GM23338 (cell line): Measurements from ENCODE around the gene TEDC1. TPM values are rescaled to one million over a fixed set of nuclear protein-coding genes. Genes with fewer than 3 reads are reported as not detected.

Experiments
- ATAC-seq: fragments of 200-7000 bp; cut with Tn5 transposase; 3 replicates; pipeline ENCODE4 v1.9.1; 2020
- DNase-seq: peaks from one replicate; pipeline ENCODE4 v3.0.0-alpha.2; 2015; ENCODE audit warnings: low spot score
- H2AFZ ChIP-seq: fragments of 200-600 bp; sonication (generic); 2 replicates; pipeline ENCODE4 v1.8.0; 2016; ENCODE audit warnings: antibody characterized with exemption, mild to moderate bottlenecking, moderate library complexity
- H3F3A ChIP-seq: fragments of 200-600 bp; sonication (generic); replicated peaks from 2 replicates; pipeline ENCODE4 v1.8.0; 2017; ENCODE audit warnings: antibody characterized with exemption, mixed run types, low read depth
- H3K27ac ChIP-seq: fragments of 200-600 bp; sonication (generic); 2 replicates; pipeline ENCODE4 v1.6.1; 2016; ENCODE audit warnings: low read depth
- H3K27me3 ChIP-seq: fragments of 200-600 bp; sonication (generic); 2 replicates; pipeline ENCODE4 v1.8.0; 2016; ENCODE audit warnings: mild to moderate bottlenecking, mixed run types, moderate library complexity; ENCODE audit not compliant: insufficient read depth
- H3K36me3 ChIP-seq: fragments of 200-600 bp; sonication (generic); 2 replicates; pipeline ENCODE4 v1.8.0; 2016; ENCODE audit warnings: mild to moderate bottlenecking; ENCODE audit not compliant: insufficient read depth
- H3K4me1 ChIP-seq: fragments of 200-600 bp; sonication (generic); 2 replicates; pipeline ENCODE4 v1.8.0; 2016; ENCODE audit warnings: mild to moderate bottlenecking, moderate library complexity; ENCODE audit not compliant: insufficient read depth
- H3K4me2 ChIP-seq: fragments of 200-600 bp; sonication (generic); 2 replicates; pipeline ENCODE4 v1.7.1; 2017; ENCODE audit warnings: mixed run types
- H3K4me3 ChIP-seq: fragments of 200-600 bp; sonication (generic); 2 replicates; pipeline ENCODE4 v1.6.1; 2016; ENCODE audit warnings: mixed run types
- H3K79me2 ChIP-seq: fragments of 200-600 bp; sonication (generic); replicated peaks from 2 replicates; pipeline ENCODE4 v1.8.0; 2017; ENCODE audit warnings: mild to moderate bottlenecking; ENCODE audit not compliant: insufficient read depth
- H3K9me2 ChIP-seq: fragments of 200-600 bp; sonication (generic); 2 replicates; pipeline ENCODE4 v1.8.0; 2017; ENCODE audit not compliant: insufficient read depth
- H4K20me1 ChIP-seq: fragments of 200-600 bp; sonication (generic); replicated peaks from 2 replicates; pipeline ENCODE4 v1.8.0; 2017; ENCODE audit warnings: mild to moderate bottlenecking; ENCODE audit not compliant: insufficient read depth
- H3K27ac Mint-ChIP-seq: 2 replicates; pipeline ENCODE4 v1.8.0; 2020; ENCODE audit warnings: inconsistent platforms, mild to moderate bottlenecking, moderate library complexity, mixed read lengths
- H3K27me3 Mint-ChIP-seq: 3 replicates; pipeline ENCODE4 v1.8.0; 2022; ENCODE audit warnings: low read depth, mild to moderate bottlenecking, moderate library complexity, mixed read lengths, inconsistent platforms; ENCODE audit not compliant: insufficient read depth, poor library complexity
- H3K36me3 Mint-ChIP-seq: 3 replicates; pipeline ENCODE4 v1.8.0; 2021; ENCODE audit warnings: low read depth, mild to moderate bottlenecking, inconsistent platforms, moderate library complexity, mixed read lengths
- H3K4me1 Mint-ChIP-seq: 3 replicates; pipeline ENCODE4 v1.8.0; 2020; ENCODE audit warnings: mild to moderate bottlenecking, inconsistent platforms, mixed read lengths
- H3K4me3 Mint-ChIP-seq: 3 replicates; pipeline ENCODE4 v1.8.0; 2021; ENCODE audit warnings: moderate library complexity, mild to moderate bottlenecking, inconsistent platforms, mixed read lengths
- H3K9me3 Mint-ChIP-seq: 3 replicates; pipeline ENCODE4 v1.8.0; 2020; ENCODE audit warnings: moderate library complexity, mild to moderate bottlenecking, inconsistent platforms, mixed read lengths
- CREB1 ChIP-seq: fragments of 250-450 bp; sonication (Bioruptor Pico); IDR thresholded peaks from 2 replicates; pipeline ENCODE4 v1.5.0; 2020; ENCODE audit warnings: low read depth, mild to moderate bottlenecking, moderate library complexity
- EZH2 ChIP-seq: fragments of 200-600 bp; sonication (generic); IDR thresholded peaks from one replicate; pipeline ENCODE4 v1.8.0; 2017; ENCODE audit warnings: antibody characterized with exemption, mild to moderate bottlenecking, low read depth; ENCODE audit not compliant: unreplicated experiment
- EZH2phosphoT487 ChIP-seq: fragments of 200-600 bp; sonication (generic); IDR thresholded peaks from one replicate; pipeline ENCODE4 v1.8.1; 2018; ENCODE audit warnings: antibody characterized with exemption; ENCODE audit not compliant: unreplicated experiment
- JUNB ChIP-seq: IDR thresholded peaks from one replicate; pipeline ENCODE4 v1.6.1; 2016; ENCODE audit warnings: antibody characterized with exemption; ENCODE audit not compliant: unreplicated experiment
- POLR2AphosphoS5 ChIP-seq: IDR thresholded peaks from 2 replicates; pipeline ENCODE4 v1.6.1; 2016; ENCODE audit warnings: antibody characterized with exemption, low read depth
- STAT1 ChIP-seq: IDR thresholded peaks from one replicate; pipeline ENCODE4 v1.6.1; 2016; ENCODE audit warnings: antibody characterized with exemption; ENCODE audit not compliant: unreplicated experiment
- polyA plus RNA-seq: library from polyadenylated mRNA; unstranded; fragments of >200 nt; fragmentation: Nextera tagmentation; extraction: Ambion mirVana; gene quantifications from 2 replicates; pipeline ENCODE4 v1.2.1, GENCODE V29; 2016
- total RNA-seq: library from RNA; depleted of rRNA; stranded (reverse); fragments of >200 nt; shearing (Covaris generic); gene quantifications from 2 replicates; pipeline ENCODE4 v1.2.3, GENCODE V29; 2014
- TF ChIP-seq, protein P1 (sequence below), 2 experiments: fragments of 200-600 bp in 1 of 2; sonication (generic) in 1 of 2; conservative IDR thresholded peaks; 2 replicates each; pipeline versions ENCODE4 v1.5.1 to v1.6.1; 2016 to 2017; ENCODE audit warnings: antibody characterized with exemption in 2 of 2, low read depth in 2 of 2, mild to moderate bottlenecking in 2 of 2, moderate library complexity in 1 of 2
- TF ChIP-seq, protein P2 (sequence below): IDR thresholded peaks from 2 replicates; pipeline ENCODE4 v1.6.1; 2016; ENCODE audit warnings: antibody characterized with exemption

TEDC1 gene
- total and polyA plus RNA-seq, 2 experiments from 2014 or later, result 5.9 to 16.3 TPM

GRCh38 chr14:105464501-105464900, 26.5 kb upstream of the TEDC1 start:
- DNase-seq (no peak), ATAC-seq (no peak)
- no peaks in the 10 kb centered on the region; the same call in 2 of the 3 replicates for H3K9me3 Mint-ChIP-seq
- no peak for TF ChIP-seq STAT1
- TF ChIP-seq, protein P1, sequence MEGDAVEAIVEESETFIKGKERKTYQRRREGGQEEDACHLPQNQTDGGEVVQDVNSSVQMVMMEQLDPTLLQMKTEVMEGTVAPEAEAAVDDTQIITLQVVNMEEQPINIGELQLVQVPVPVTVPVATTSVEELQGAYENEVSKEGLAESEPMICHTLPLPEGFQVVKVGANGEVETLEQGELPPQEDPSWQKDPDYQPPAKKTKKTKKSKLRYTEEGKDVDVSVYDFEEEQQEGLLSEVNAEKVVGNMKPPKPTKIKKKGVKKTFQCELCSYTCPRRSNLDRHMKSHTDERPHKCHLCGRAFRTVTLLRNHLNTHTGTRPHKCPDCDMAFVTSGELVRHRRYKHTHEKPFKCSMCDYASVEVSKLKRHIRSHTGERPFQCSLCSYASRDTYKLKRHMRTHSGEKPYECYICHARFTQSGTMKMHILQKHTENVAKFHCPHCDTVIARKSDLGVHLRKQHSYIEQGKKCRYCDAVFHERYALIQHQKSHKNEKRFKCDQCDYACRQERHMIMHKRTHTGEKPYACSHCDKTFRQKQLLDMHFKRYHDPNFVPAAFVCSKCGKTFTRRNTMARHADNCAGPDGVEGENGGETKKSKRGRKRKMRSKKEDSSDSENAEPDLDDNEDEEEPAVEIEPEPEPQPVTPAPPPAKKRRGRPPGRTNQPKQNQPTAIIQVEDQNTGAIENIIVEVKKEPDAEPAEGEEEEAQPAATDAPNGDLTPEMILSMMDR (conservative IDR thresholded peaks at IDR 0.05; ENCODE audit: low read depth in 2 of 2), result no peak
- TF ChIP-seq EZH2phosphoT487, result no peak
- no peak for TF ChIP-seq EZH2
- TF ChIP-seq POLR2AphosphoS5, result no peak
- no peak for TF ChIP-seq JUNB
- TF ChIP-seq CREB1 (CRISPR knock-in tag), result no peak
- H3K79me2 ChIP-seq, result no peaks in the 10 kb centered on the region
- peaks cover 37% of the 10 kb centered on the region for H3K36me3 Mint-ChIP-seq
- H4K20me1 ChIP-seq, result 0 out of 2 replicates have a peak, but pooled peaks cover 5% of the 10 kb centered on the region
- peaks cover 2% of the 10 kb centered on the region; the same call in 1 of the 3 replicates for H3K4me1 Mint-ChIP-seq
- H3K4me1 ChIP-seq, result no peaks in the 10 kb centered on the region
- no peak overlapping the region for H3K27ac ChIP-seq
- H3K36me3 ChIP-seq, result peaks cover 3% of the 10 kb centered on the region; the same call in 1 of the 2 replicates
- H3K27ac Mint-ChIP-seq, result no peak overlapping the region
- H3K4me2 ChIP-seq, result no peak overlapping the region
- H3K9me2 ChIP-seq, result no peaks in the 10 kb centered on the region
- no peak overlapping the region for H3K4me3 Mint-ChIP-seq
- H3K27me3 Mint-ChIP-seq, result peaks cover 19% of the 10 kb centered on the region
- H3K27me3 ChIP-seq, result no peaks in the 10 kb centered on the region
- no peak overlapping the region for H3K4me3 ChIP-seq
- H2AFZ ChIP-seq, result no peak overlapping the region
- H3F3A ChIP-seq, result no peaks in the 10 kb centered on the region

DNA sequence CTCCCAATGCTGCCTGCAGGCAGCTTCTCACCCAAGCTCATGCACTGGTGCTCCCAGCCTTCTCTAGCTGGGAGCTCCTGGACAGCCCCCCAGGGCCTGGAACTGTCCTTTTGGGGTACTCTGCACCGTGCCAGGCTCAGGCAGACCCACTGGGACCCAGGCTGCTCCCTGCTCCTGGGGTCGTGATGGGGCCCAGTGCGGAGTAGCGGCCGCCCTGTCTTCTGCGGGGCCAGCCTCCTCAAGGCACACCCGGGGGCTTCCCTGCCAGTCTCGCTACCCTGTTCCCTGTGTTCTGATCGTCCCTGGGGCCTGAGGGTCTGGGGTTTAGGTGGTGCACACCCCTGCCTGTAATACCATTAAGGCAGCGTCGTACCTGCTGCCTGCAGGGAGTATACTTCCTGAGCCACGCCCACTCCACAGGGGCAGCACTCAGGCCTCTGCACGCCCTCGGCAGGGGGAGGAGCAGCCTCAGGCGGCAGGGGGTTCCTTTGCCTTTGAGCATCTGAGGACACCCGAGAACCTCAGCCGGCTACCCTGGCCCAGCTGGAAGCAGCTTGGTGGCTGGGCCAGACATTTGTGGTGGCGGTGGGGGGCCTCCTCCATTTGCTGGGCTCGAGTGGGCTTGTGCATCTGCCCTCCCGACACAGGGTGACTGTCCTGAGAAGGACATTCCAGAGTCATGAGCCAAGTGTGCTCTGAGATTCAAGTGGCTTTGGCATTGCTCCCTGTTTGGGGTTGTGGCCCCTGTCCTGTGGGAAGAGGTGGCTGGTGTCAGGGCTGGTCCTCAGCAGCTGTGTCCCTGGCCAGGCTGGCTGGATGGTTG, 25.6 kb upstream of the TEDC1 start:
- ATAC-seq, result peak; percentile 43
- H2AFZ ChIP-seq, result no peak overlapping the region
- no peak for DNase-seq
- Mint-ChIP-seq H3K27ac (no peak overlapping the region), H3K9me3 (no peaks in the 10 kb centered on the region; the same call in 2 of the 3 replicates), H3K4me1 (peaks cover 5% of the 10 kb centered on the region), H3K36me3 (peaks cover 37% of the 10 kb centered on the region), H3K4me3 (no peak overlapping the region), H3K27me3 (peaks cover 19% of the 10 kb centered on the region)
- H3K79me2 ChIP-seq, result no peaks in the 10 kb centered on the region
- H3K27me3 ChIP-seq, result no peaks in the 10 kb centered on the region
- no peak overlapping the region for H3K4me2 ChIP-seq
- 0 out of 2 replicates have a peak overlapping the region, but pooled peaks have one; percentile 32 for H3K27ac ChIP-seq
- TF ChIP-seq CREB1 (CRISPR knock-in tag) (no peak), POLR2AphosphoS5 (no peak), EZH2phosphoT487 (no peak)
- TF ChIP-seq, protein P2, sequence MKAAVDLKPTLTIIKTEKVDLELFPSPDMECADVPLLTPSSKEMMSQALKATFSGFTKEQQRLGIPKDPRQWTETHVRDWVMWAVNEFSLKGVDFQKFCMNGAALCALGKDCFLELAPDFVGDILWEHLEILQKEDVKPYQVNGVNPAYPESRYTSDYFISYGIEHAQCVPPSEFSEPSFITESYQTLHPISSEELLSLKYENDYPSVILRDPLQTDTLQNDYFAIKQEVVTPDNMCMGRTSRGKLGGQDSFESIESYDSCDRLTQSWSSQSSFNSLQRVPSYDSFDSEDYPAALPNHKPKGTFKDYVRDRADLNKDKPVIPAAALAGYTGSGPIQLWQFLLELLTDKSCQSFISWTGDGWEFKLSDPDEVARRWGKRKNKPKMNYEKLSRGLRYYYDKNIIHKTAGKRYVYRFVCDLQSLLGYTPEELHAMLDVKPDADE, result no peak
- TF ChIP-seq, protein P1 (conservative IDR thresholded peaks at IDR 0.05; ENCODE audit: low read depth in 2 of 2), result no peak
- peaks cover 3% of the 10 kb centered on the region; the same call in 1 of the 2 replicates for H3K36me3 ChIP-seq
- H3K4me1 ChIP-seq, result peaks cover 2% of the 10 kb centered on the region; the same call in 1 of the 2 replicates
- H3K9me2 ChIP-seq, result no peaks in the 10 kb centered on the region
- H3K4me3 ChIP-seq, result no peak overlapping the region
- peaks cover under 1% of the 10 kb centered on the region; the same call in 1 of the 2 replicates for H3F3A ChIP-seq
- H4K20me1 ChIP-seq, result peaks cover 5% of the 10 kb centered on the region; the same call in 1 of the 2 replicates
